Tibial artery (tissue), 4 donors: ENCODE measurements around the gene SLC7A4.
A peak's percentile ranks its signal among the peaks of the same experiment; 100 is the strongest.

Experiments used
- DNase-seq, 2 donors: peaks; one replicate each; pipeline ENCODE4 v3.0.0-alpha.2; 2019
- H3K27ac ChIP-seq, 2 donors: fragments of 200-600 bp; sonication (generic) in 1 of 2; 1 replicate in 1 of 2; 2 replicates in 1 of 2; pipeline ENCODE4 v1.5.1; 2018 to 2019; ENCODE audit warnings: mild to moderate bottlenecking in 1 of 2
- H3K27me3 ChIP-seq, 2 donors: fragments of 200-600 bp; sonication (generic) in 1 of 2; one replicate each; pipeline versions ENCODE4 v1.5.1 to v1.6.0; 2016 to 2019
- H3K36me3 ChIP-seq, 3 donors: fragments of 200-600 bp; sonication (generic) in 2 of 3; one replicate each; pipeline ENCODE4 v1.5.1; 2016 to 2019; ENCODE audit warnings: mild to moderate bottlenecking in 2 of 3
- H3K4me1 ChIP-seq, 4 donors: fragments of 200-600 bp; sonication (generic) in 2 of 4; 1 replicate in 3 of 4; 2 replicates in 1 of 4; pipeline ENCODE4 v1.5.1; 2016 to 2019
- H3K4me3 ChIP-seq, 2 donors: fragments of 200-600 bp; sonication (generic) in 1 of 2; 1 replicate in 1 of 2; 2 replicates in 1 of 2; pipeline ENCODE4 v1.5.1; 2018 to 2019; ENCODE audit warnings: mild to moderate bottlenecking in 2 of 2
- H3K9me3 ChIP-seq, 3 donors: fragments of 200-600 bp; sonication (generic) in 1 of 3; one replicate each; pipeline ENCODE4 v1.5.1; 2016 to 2019
- CTCF ChIP-seq, 2 experiments: fragments of 200-600 bp in 1 of 2; fragments of 450-650 bp in 1 of 2; IDR thresholded peaks; one replicate each; pipeline ENCODE4 v1.5.1; 2017 to 2019; ENCODE audit warnings: antibody characterized with exemption in 2 of 2, mild to moderate bottlenecking in 1 of 2, moderate library complexity in 1 of 2
- intact Hi-C: fragments of 100-400 bp; cut with DNase I; formaldehyde crosslinking; loops from one replicate; pipeline ENCODE4 v1.15.0; 2023; ENCODE audit warnings: low total_unique reads

The SLC7A4 gene

GRCh38 chr22:21003782-21004181 is 28.6 kb downstream of the SLC7A4 start:
- H3K27me3 ChIP-seq = no peaks in the 10 kb centered on the region
- peaks cover 0 to 14% (median 14%) of the 10 kb centered on the region in 3 donors for H3K36me3 ChIP-seq
- H3K27ac ChIP-seq = peak overlapping the region; percentile 97
- no peaks in the 10 kb centered on the region for H3K9me3 ChIP-seq
- H3K4me1 ChIP-seq = peaks cover 10 to 37% (median 32%) of the 10 kb centered on the region in 4 donors
- no peak for DNase-seq
- intact Hi-C loops = no loop called here
- no peak for TF ChIP-seq CTCF (IDR thresholded peaks at IDR 0.05)
- H3K4me3 ChIP-seq = no peak overlapping the region

- Histone ChIP-seq H3K27me3 (no peaks in the 10 kb centered on the region), H3K4me3 (peak within 1 kb of the TSS; percentile 71 to 74), H3K36me3 (peaks cover 0 to 34% (median 31%) of the 10 kb centered on the region in 3 donors), H3K27ac (peak within 1 kb of the TSS; percentile 97), H3K4me1 (peaks cover 10 to 37% (median 32%) of the 10 kb centered on the region in 4 donors), H3K9me3 (no peaks in the 10 kb centered on the region)
- intact Hi-C loops = no loop called here
- peak; percentile 98 for DNase-seq
- TF ChIP-seq CTCF (IDR thresholded peaks at IDR 0.05) = no peak
Measured at GRCh38 chr22:21001601-21002325, 30.6 kb downstream of the SLC7A4 start, which contains the start of gene THAP7. Gene THAP7 (minus strand): TSS chr22:21002118. CDS start chr22:21001911, 207 bp downstream.

- peaks cover 0 to 40% (median 38%) of the 10 kb centered on the region in 3 donors for H3K36me3 ChIP-seq
- H3K27ac ChIP-seq = peak overlapping the region; percentile 97
- no peaks in the 10 kb centered on the region for H3K27me3 ChIP-seq
- peak overlapping the region; percentile 71 to 74 for H3K4me3 ChIP-seq
- DNase-seq = peak in 1 of 2 donors; percentile 41
- peaks cover 10 to 37% (median 32%) of the 10 kb centered on the region in 4 donors for H3K4me1 ChIP-seq
- intact Hi-C loops = no loop called here
- no peak for TF ChIP-seq CTCF (IDR thresholded peaks at IDR 0.05)
- no peaks in the 10 kb centered on the region for H3K9me3 ChIP-seq
Measured at GRCh38 chr22:21000987-21001600, 31.3 kb downstream of the SLC7A4 start.

GRCh38 chr22:21000207-21000986 is 32.0 kb downstream of the SLC7A4 start:
- no peak for TF ChIP-seq CTCF (IDR thresholded peaks at IDR 0.05)
- Histone ChIP-seq H3K4me3 (peak overlapping the region; percentile 71 to 74), H3K36me3 (peaks cover 0 to 47% (median 42%) of the 10 kb centered on the region in 3 donors), H3K27ac (peak overlapping the region; percentile 97), H3K9me3 (no peaks in the 10 kb centered on the region), H3K4me1 (peaks cover 10 to 37% (median 32%) of the 10 kb centered on the region in 4 donors), H3K27me3 (no peaks in the 10 kb centered on the region)
- intact Hi-C loops = no loop called here
- DNase-seq = no peak

- H3K27ac ChIP-seq = no peak overlapping the region
- TF ChIP-seq CTCF (IDR thresholded peaks at IDR 0.05) = no peak
- H3K27me3 ChIP-seq = no peaks in the 10 kb centered on the region
- H3K4me3 ChIP-seq = peak overlapping the region in 1 of 2 donors; percentile 71
- peaks cover 2 to 56% (median 42%) of the 10 kb centered on the region in 3 donors for H3K36me3 ChIP-seq
- peaks cover 10 to 37% (median 32%) of the 10 kb centered on the region in 4 donors for H3K4me1 ChIP-seq
- DNase-seq = no peak
- no peaks in the 10 kb centered on the region for H3K9me3 ChIP-seq
- intact Hi-C loops = loop anchor here (5.0 kb wide), 1 partner anchor 82 kb away; the partner anchor contains the start of gene CRKL
Measured at GRCh38 chr22:20999350-21000206, 32.8 kb downstream of the SLC7A4 start.
